Ramos (cell line): ENCODE data around the gene ZNF462.

Experiments
- in situ Hi-C: fragments of 300-500 bp; cut with MboI; formaldehyde crosslinking; loops from one replicate; pipeline ENCODE4 v1.14.3; 2022; ENCODE audit warnings: low sequenced_read_pairs; ENCODE audit not compliant: unreplicated experiment

Gene ZNF462

GRCh38 chr9:106958955-106959657 is 96.1 kb downstream of the ZNF462 start:
- in situ Hi-C loops: no loop called here

GRCh38 chr9:106960258-106960657 is 97.3 kb downstream of the ZNF462 start:
- in situ Hi-C loops: no loop called here

- in situ Hi-C loops: no loop called here
These were observed 98.7 kb downstream of the ZNF462 start for GRCh38 chr9:106961623-106962022.

- in situ Hi-C loops: no loop called here
These were observed 99.2 kb downstream of the ZNF462 start for GRCh38 chr9:106962122-106962521.

GRCh38 chr9:106962615-106963363 is 99.8 kb downstream of the ZNF462 start:
- in situ Hi-C loops: no loop called here

- in situ Hi-C loops: no loop called here
These were observed 100.7 kb downstream of the ZNF462 start for GRCh38 chr9:106963684-106964083.

- in situ Hi-C loops: no loop called here
These were observed 101.4 kb downstream of the ZNF462 start for GRCh38 chr9:106964329-106964728.

GRCh38 chr9:106964822-106965525 is 102.0 kb downstream of the ZNF462 start:
- in situ Hi-C loops: no loop called here

- in situ Hi-C loops: no loop called here
These were observed 103.5 kb downstream of the ZNF462 start for GRCh38 chr9:106966481-106966880.

- in situ Hi-C loops: no loop called here
These were observed 106.7 kb downstream of the ZNF462 start for GRCh38 chr9:106969696-106970095.

- in situ Hi-C loops: no loop called here
These were observed 107.4 kb downstream of the ZNF462 start for GRCh38 chr9:106970219-106970975.

GRCh38 chr9:106970976-106971457 is 108.1 kb downstream of the ZNF462 start:
- in situ Hi-C loops: no loop called here

GRCh38 chr9:106972082-106972481 is 109.1 kb downstream of the ZNF462 start:
- in situ Hi-C loops: no loop called here

- in situ Hi-C loops: no loop called here
These were observed 111.4 kb downstream of the ZNF462 start for GRCh38 chr9:106974341-106974740.

GRCh38 chr9:106976772-106977171 is 113.8 kb downstream of the ZNF462 start:
- in situ Hi-C loops: no loop called here

GRCh38 chr9:106980551-106981101 is 117.7 kb downstream of the ZNF462 start:
- in situ Hi-C loops: no loop called here

GRCh38 chr9:106981396-106982287 is 118.7 kb downstream of the ZNF462 start:
- in situ Hi-C loops: no loop called here

- in situ Hi-C loops: no loop called here
These were observed 119.7 kb downstream of the ZNF462 start for GRCh38 chr9:106982636-106983035.

- in situ Hi-C loops: no loop called here
These were observed 120.4 kb downstream of the ZNF462 start for GRCh38 chr9:106983346-106983745.
